Measurements from ENCODE around the gene PMM1.

DNA sequence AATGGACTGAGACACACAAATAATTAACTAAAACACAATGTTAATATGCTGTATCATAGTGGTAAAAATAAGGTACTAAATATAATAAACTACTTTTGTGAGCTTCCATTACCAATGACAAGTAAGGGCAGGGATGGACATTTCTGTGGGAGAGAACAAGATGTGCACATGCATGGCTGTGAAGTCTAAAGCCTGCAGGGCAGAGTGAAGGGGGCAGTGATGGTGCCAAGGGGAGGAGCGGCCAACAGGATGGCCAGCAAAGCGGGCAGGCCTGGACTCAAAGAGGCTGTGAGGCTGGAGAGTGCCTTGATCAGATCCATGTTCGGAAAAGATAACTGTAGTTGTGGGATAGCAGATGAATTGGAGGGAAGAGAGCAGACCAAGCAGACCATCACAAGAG, 18.7 kb upstream of the PMM1 start:
- TF ChIP-seq CTCF (IDR thresholded peaks at IDR 0.05) (no peak), POLR2A (IDR thresholded peaks at IDR 0.05) (no peak)
